Measurements from ENCODE around the gene TNIK.

DNA sequence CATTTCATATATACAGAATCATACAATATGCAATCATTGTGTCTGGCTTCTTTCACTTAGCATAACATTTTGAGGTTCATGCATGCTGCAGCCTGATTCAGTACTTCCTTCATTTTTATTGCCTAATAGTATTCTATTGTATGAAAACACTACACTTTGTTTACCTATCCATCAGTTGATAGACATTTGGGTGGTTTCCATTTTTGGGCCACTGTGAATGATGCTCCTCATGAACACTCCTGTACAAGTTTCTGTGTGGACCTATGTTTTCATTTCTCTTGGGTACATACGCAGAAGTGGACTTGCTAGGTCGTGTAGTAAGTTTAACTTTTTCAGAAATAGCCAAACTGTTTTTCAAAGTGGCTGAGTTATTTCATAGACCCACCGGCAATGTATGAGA lies 18.8 kb downstream of the TNIK start:
- TF ChIP-seq USF2 (IDR thresholded peaks at IDR 0.05; ENCODE audit: low read depth, low read length): no peak
- TF ChIP-seq, protein P1, sequence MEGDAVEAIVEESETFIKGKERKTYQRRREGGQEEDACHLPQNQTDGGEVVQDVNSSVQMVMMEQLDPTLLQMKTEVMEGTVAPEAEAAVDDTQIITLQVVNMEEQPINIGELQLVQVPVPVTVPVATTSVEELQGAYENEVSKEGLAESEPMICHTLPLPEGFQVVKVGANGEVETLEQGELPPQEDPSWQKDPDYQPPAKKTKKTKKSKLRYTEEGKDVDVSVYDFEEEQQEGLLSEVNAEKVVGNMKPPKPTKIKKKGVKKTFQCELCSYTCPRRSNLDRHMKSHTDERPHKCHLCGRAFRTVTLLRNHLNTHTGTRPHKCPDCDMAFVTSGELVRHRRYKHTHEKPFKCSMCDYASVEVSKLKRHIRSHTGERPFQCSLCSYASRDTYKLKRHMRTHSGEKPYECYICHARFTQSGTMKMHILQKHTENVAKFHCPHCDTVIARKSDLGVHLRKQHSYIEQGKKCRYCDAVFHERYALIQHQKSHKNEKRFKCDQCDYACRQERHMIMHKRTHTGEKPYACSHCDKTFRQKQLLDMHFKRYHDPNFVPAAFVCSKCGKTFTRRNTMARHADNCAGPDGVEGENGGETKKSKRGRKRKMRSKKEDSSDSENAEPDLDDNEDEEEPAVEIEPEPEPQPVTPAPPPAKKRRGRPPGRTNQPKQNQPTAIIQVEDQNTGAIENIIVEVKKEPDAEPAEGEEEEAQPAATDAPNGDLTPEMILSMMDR (conservative IDR thresholded peaks at IDR 0.05; ENCODE audit: low read depth, low read length): no peak
- no peak for TF ChIP-seq RFX5 (IDR thresholded peaks at IDR 0.05; ENCODE audit: low read depth, low read length)
- TF ChIP-seq CEBPB (IDR thresholded peaks at IDR 0.05; ENCODE audit: low read depth, low read length): no peak
- no peak for TF ChIP-seq BHLHE40 (IDR thresholded peaks at IDR 0.05; ENCODE audit: low read depth, low read length)
- TF ChIP-seq SMC3 (IDR thresholded peaks at IDR 0.05; ENCODE audit: low read depth, low read length): no peak
- no peak for TF ChIP-seq POLR2A (IDR thresholded peaks at IDR 0.05; ENCODE audit: low read depth, low read length)
- TF ChIP-seq MAFK (IDR thresholded peaks at IDR 0.05; ENCODE audit: low read depth, low read length): no peak
- no peak for TF ChIP-seq RCOR1 (IDR thresholded peaks at IDR 0.05; ENCODE audit: insufficient replicate concordance, low read length)

Data from IMR-90 (cell line).